OCI-LY7 (cell line): ENCODE data around the gene PTGIR. TPM values are rescaled to one million over a fixed set of nuclear protein-coding genes. Genes with fewer than 3 reads are reported as not detected.
"Not testable (repeated sequence)": the region's sequence is repeated elsewhere in the genome, so short reads cannot be mapped to it uniquely, and the experiment has no call there.

ENCODE experiments used
- BruUV-seq: library from RNA; stranded (reverse); fragments of 400-500 nt; replicated peaks from 2 replicates; lab custom pipeline; 2021; lab: Mats Ljungman, UMichigan
- CTCF ChIA-PET: fragments of 300-600 bp; sonication (Branson Sonifier 250); formaldehyde crosslinking; loops from one replicate; lab custom pipeline; 2022; ENCODE audit warnings: antibody characterized with exemption; ENCODE audit not compliant: unreplicated experiment; lab: Charles Lee
- POLR2A ChIA-PET: fragments of 300-600 bp; sonication (Branson Sonifier 250); formaldehyde crosslinking; loops from one replicate; lab custom pipeline; 2022; ENCODE audit warnings: antibody characterized with exemption; lab: Charles Lee
- DNase-seq: peaks from one replicate; pipeline ENCODE4 v3.0.0-alpha.2; 2015; ENCODE audit warnings: low spot score
- H2AFZ ChIP-seq: fragments of 200-600 bp; sonication (generic), shearing (Covaris generic); 2 replicates; pipeline ENCODE4 v1.6.1; 2014; ENCODE audit warnings: mild to moderate bottlenecking, antibody characterized with exemption, low read length, moderate library complexity
- H3K27ac ChIP-seq: fragments of 200-600 bp; sonication (generic); 2 replicates; pipeline ENCODE4 v1.5.1; 2014; ENCODE audit warnings: mixed run types, low read depth, mild to moderate bottlenecking, moderate library complexity, low read length, inconsistent platforms; ENCODE audit not compliant: poor library complexity, severe bottlenecking
- H3K36me3 ChIP-seq: fragments of 200-600 bp; sonication (generic); 2 replicates; pipeline ENCODE4 v1.6.1; 2014; ENCODE audit warnings: mild to moderate bottlenecking, antibody characterized with exemption, low read length, moderate library complexity, mixed read lengths; ENCODE audit not compliant: insufficient read depth
- H3K4me1 ChIP-seq: fragments of 200-600 bp; sonication (generic); 2 replicates; pipeline ENCODE4 v1.5.1; 2014; ENCODE audit warnings: mild to moderate bottlenecking, low read length; ENCODE audit not compliant: insufficient read depth, poor library complexity, severe bottlenecking
- H3K4me2 ChIP-seq: fragments of 200-600 bp; sonication (generic); 2 replicates; pipeline ENCODE4 v1.6.1; 2014; ENCODE audit warnings: mild to moderate bottlenecking, low read length
- H3K4me3 ChIP-seq: fragments of 200-600 bp; sonication (generic); 2 replicates; pipeline ENCODE4 v1.5.1; 2014; ENCODE audit warnings: mild to moderate bottlenecking, low read depth, low read length; ENCODE audit not compliant: poor library complexity, severe bottlenecking
- H3K79me2 ChIP-seq: fragments of 200-600 bp; sonication (generic); 2 replicates; pipeline ENCODE4 v1.6.1; 2016; ENCODE audit warnings: low read depth, mild to moderate bottlenecking, low read length, moderate library complexity, mixed read lengths; ENCODE audit not compliant: insufficient read depth
- H3K9me2 ChIP-seq: fragments of 200-600 bp; sonication (generic); 2 replicates; pipeline ENCODE4 v1.6.1; 2016; ENCODE audit warnings: mild to moderate bottlenecking, low read length, mixed read lengths; ENCODE audit not compliant: insufficient read depth
- H3K9me3 ChIP-seq: fragments of 200-600 bp; sonication (generic); 2 replicates; pipeline ENCODE4 v1.6.1; 2014; ENCODE audit warnings: mild to moderate bottlenecking, mixed run types, low read length, mixed read lengths
- H4K20me1 ChIP-seq: fragments of 200-600 bp; sonication (generic); 2 replicates; pipeline ENCODE4 v1.6.1; 2014; ENCODE audit warnings: mild to moderate bottlenecking, antibody characterized with exemption, low read length, moderate library complexity, mixed read lengths; ENCODE audit not compliant: insufficient read depth
- EZH2phosphoT487 ChIP-seq: fragments of 200-600 bp; sonication (generic); IDR thresholded peaks from 2 replicates; pipeline ENCODE4 v1.6.1; 2018; ENCODE audit warnings: low read depth, borderline replicate concordance, mild to moderate bottlenecking, mixed run types, antibody characterized with exemption, low read length, moderate library complexity, mixed read lengths
- intact Hi-C: fragments of 100-400 bp; cut with micrococcal nuclease; formaldehyde crosslinking; loops from one replicate; pipeline ENCODE4 v1.10.0; 2022; ENCODE audit not compliant: unreplicated experiment
- total RNA-seq, 2 experiments: library from RNA; depleted of rRNA in 1 of 2; stranded (reverse); fragments of >200 nt in 1 of 2; shearing (Covaris generic) in 1 of 2; gene quantifications; 2 replicates each; pipeline ENCODE4 v1.2.3, GENCODE V29; 2014 to 2022
- TF ChIP-seq, protein P1 (sequence below): fragments of 200-600 bp; sonication (generic); conservative IDR thresholded peaks from 2 replicates; pipeline ENCODE4 v1.5.1; 2014; ENCODE audit warnings: mild to moderate bottlenecking, antibody characterized with exemption, low read length, moderate library complexity, mixed read lengths

PTGIR gene
- total RNA-seq, 2 experiments from 2014 or later = 0.25 TPM; not detected in 1

DNA sequence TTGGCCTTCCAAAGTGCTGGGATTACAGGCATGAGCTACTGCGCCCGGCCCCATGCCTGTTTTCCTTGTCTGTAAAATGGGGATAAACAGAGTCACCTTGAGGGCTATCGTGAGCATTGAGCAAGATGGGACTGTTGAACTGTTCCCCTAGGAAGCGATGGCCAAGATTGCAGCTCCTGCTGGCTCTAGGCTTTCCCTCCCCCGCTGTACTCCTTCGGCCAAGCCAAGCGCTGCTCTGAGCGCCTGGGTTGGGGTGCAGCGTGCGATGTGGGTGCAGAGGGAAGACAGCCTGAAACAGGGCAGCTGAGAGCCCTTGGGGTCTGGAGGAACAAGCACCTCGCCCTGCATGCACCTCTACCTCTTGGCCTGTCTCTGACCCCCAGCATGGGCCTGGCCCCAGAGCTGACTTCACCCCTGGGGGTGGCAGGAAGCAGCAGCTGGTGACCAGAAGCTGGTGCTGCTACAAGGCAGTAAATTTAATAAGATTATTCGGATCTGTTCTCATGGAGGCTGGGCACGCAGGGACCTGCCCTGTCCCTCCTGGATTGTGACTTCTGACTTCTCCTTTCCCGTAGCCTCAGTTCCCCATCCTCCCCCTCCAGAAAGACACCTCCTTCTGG is 5.8 kb upstream of the PTGIR start:
- Histone ChIP-seq H3K4me3 (no peak overlapping the region), H3K4me2 (no peak overlapping the region), H4K20me1 (no peaks in the 10 kb centered on the region), H3K9me3 (no peaks in the 10 kb centered on the region), H3K9me2 (no peaks in the 10 kb centered on the region), H3K27ac (no peak overlapping the region), H3K79me2 (no peaks in the 10 kb centered on the region), H2AFZ (no peak overlapping the region), H3K4me1 (peaks cover 20% of the 10 kb centered on the region), H3K36me3 (no peaks in the 10 kb centered on the region)
- ChIA-PET CTCF (interaction anchor here (0.5 kb wide), 1 partner anchor 105 kb away, joined by 3 read pairs; no protein-coding TSS in a partner anchor), POLR2A (interaction anchor here (0.6 to 1.1 kb wide), 2 partner anchors 10 to 46 kb away, joined by 5 to 6 read pairs; no protein-coding TSS in a partner anchor)
- no peak for TF ChIP-seq EZH2phosphoT487
- TF ChIP-seq, protein P1, sequence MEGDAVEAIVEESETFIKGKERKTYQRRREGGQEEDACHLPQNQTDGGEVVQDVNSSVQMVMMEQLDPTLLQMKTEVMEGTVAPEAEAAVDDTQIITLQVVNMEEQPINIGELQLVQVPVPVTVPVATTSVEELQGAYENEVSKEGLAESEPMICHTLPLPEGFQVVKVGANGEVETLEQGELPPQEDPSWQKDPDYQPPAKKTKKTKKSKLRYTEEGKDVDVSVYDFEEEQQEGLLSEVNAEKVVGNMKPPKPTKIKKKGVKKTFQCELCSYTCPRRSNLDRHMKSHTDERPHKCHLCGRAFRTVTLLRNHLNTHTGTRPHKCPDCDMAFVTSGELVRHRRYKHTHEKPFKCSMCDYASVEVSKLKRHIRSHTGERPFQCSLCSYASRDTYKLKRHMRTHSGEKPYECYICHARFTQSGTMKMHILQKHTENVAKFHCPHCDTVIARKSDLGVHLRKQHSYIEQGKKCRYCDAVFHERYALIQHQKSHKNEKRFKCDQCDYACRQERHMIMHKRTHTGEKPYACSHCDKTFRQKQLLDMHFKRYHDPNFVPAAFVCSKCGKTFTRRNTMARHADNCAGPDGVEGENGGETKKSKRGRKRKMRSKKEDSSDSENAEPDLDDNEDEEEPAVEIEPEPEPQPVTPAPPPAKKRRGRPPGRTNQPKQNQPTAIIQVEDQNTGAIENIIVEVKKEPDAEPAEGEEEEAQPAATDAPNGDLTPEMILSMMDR = no peak
- intact Hi-C loops = no loop called here
- BruUV-seq = no TSS peak
- no peak for DNase-seq

DNA sequence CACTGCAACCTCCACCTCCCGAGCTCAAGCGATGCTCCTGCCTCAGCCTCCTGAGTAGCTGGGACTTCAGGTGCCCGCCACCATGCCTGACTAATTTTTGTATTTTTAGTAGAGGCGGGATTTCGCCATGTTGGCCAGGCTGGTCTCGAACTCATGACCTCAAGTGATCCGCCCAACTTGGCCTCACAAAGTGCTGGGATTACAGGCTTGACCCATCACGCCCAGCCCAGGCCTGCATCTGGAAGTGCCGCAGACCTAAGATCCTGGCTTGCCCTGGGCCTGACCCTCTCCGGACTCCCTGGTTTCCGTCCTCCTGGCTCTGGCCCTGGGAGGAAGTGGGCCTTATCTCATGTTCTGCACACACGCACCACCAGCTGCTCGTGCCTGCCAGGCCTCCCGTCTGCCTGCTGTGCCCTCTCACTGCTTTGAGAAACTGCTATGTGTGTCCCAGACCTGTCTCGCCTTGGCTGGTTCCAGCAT is 4.7 kb upstream of the PTGIR start:
- no peak overlapping the region for H3K4me3 ChIP-seq
- H4K20me1 ChIP-seq = no peaks in the 10 kb centered on the region
- no TSS peak for BruUV-seq
- H3K4me1 ChIP-seq = peaks cover 21% of the 10 kb centered on the region
- ChIA-PET POLR2A (no interaction called here), CTCF (no interaction called here)
- no peak overlapping the region for H2AFZ ChIP-seq
- no peaks in the 10 kb centered on the region for H3K9me2 ChIP-seq
- no peaks in the 10 kb centered on the region for H3K36me3 ChIP-seq
- H3K9me3 ChIP-seq = no peaks in the 10 kb centered on the region
- no peak for DNase-seq
- H3K79me2 ChIP-seq = no peaks in the 10 kb centered on the region
- TF ChIP-seq EZH2phosphoT487 = no peak
- TF ChIP-seq, protein P1 = no peak
- H3K27ac ChIP-seq = no peak overlapping the region
- H3K4me2 ChIP-seq = no peak overlapping the region
- intact Hi-C loops = no loop called here

DNA sequence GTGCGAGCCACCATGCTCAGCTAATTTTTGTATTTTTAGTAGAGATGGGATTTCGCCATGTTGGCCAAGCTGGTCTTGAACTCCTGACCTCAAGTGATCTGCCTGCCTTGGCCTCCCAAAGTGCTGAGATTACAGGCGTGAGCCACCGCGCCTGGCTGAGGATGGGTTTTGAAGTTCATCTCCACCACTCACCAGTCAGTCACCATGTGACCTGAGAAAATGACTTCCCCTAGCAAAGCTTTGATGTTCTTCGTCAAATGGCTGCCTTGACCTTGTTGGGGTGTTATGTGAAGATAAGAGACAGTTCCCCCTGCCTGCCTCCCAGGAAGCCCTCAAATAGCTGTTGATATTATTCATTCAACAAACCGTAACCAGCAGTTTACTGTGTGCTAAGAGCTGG is 4.1 kb upstream of the PTGIR start:
- DNase-seq, H3K9me2 ChIP-seq, H3K4me2 ChIP-seq, H3K79me2 ChIP-seq, BruUV-seq, H3K9me3 ChIP-seq, H2AFZ ChIP-seq, H3K27ac ChIP-seq, POLR2A ChIA-PET, H3K36me3 ChIP-seq, intact Hi-C loops, H3K4me3 ChIP-seq, H4K20me1 ChIP-seq, CTCF ChIA-PET: not testable (repeated sequence)
- H3K4me1 ChIP-seq = peaks cover 22% of the 10 kb centered on the region
